GM12892 (cell line): ENCODE data around the gene TRIM4.
"Not testable (repeated sequence)": the region's sequence is repeated elsewhere in the genome, so short reads cannot be mapped to it uniquely, and the experiment has no call there.

Experiments used
- DNase-seq: peaks from one replicate; pipeline ENCODE4 v3.0.0; 2011; ENCODE audit not compliant: insufficient read length
- FAIRE-seq: peaks from 2 replicates; lab custom pipeline; 2011; peaks lifted over from hg19 to GRCh38; lab: Jason Lieb, UNC
- POLR2A ChIP-seq: IDR thresholded peaks from 2 replicates; pipeline ENCODE4 v1.6.1; 2011; ENCODE audit warnings: low read depth, low read length, control low read depth
- POLR2AphosphoS5 ChIP-seq: IDR thresholded peaks from 2 replicates; pipeline ENCODE4 v1.6.1; 2011; ENCODE audit warnings: low read depth, low read length, control low read depth
- TAF1 ChIP-seq: IDR thresholded peaks from 2 replicates; pipeline ENCODE4 v1.6.1; 2011; ENCODE audit warnings: low read depth, mild to moderate bottlenecking, control low read depth, low read length, borderline replicate concordance

Gene TRIM4

GRCh38 chr7:99868246-99868645, 51.1 kb downstream of the TRIM4 start:
- FAIRE-seq (no peak), DNase-seq (no peak)
- no peak for TF ChIP-seq POLR2AphosphoS5

GRCh38 chr7:99867477-99867876, 51.9 kb downstream of the TRIM4 start:
- FAIRE-seq, DNase-seq: not testable (repeated sequence)

- DNase-seq (no peak), FAIRE-seq (no peak)
- TF ChIP-seq POLR2AphosphoS5 = no peak
- no peak for TF ChIP-seq TAF1
These were observed 55.4 kb downstream of the TRIM4 start for GRCh38 chr7:99863847-99864440.

- no peak for DNase-seq
- FAIRE-seq = no peak
- no peak for TF ChIP-seq POLR2A
- TF ChIP-seq TAF1 = no peak
- TF ChIP-seq POLR2AphosphoS5 = no peak
These were observed 58.8 kb downstream of the TRIM4 start for GRCh38 chr7:99860281-99861127.

- DNase-seq (no peak), FAIRE-seq (no peak)
- TF ChIP-seq TAF1 (no peak), POLR2AphosphoS5 (no peak), POLR2A (no peak)
These were observed 64.1 kb downstream of the TRIM4 start for GRCh38 chr7:99855236-99855635.

GRCh38 chr7:99848420-99849216, 70.7 kb downstream of the TRIM4 start:
- TF ChIP-seq POLR2A (no peak), POLR2AphosphoS5 (no peak), TAF1 (no peak)
- DNase-seq (no peak), FAIRE-seq (no peak)

- DNase-seq (no peak), FAIRE-seq (no peak)
- TF ChIP-seq POLR2A (no peak), POLR2AphosphoS5 (no peak), TAF1 (no peak)
These were observed 75.0 kb downstream of the TRIM4 start for GRCh38 chr7:99844328-99844727.

- DNase-seq (no peak), FAIRE-seq (no peak)
- TF ChIP-seq TAF1 = no peak
- no peak for TF ChIP-seq POLR2A
- no peak for TF ChIP-seq POLR2AphosphoS5
These were observed 75.5 kb downstream of the TRIM4 start for GRCh38 chr7:99843808-99844207.

- no peak for FAIRE-seq
- DNase-seq = no peak
- no peak for TF ChIP-seq POLR2A
- TF ChIP-seq POLR2AphosphoS5 = no peak
- TF ChIP-seq TAF1 = no peak
These were observed 76.4 kb downstream of the TRIM4 start for GRCh38 chr7:99842926-99843325.
